ENCODE measurements around the gene SMAD9. TPM values are rescaled to one million over a fixed set of nuclear protein-coding genes. Genes with fewer than 3 reads are reported as not detected.

Gene SMAD9
- 0.08 TPM in 1 of 2 replicates, not detected in the other for total RNA-seq

DNA sequence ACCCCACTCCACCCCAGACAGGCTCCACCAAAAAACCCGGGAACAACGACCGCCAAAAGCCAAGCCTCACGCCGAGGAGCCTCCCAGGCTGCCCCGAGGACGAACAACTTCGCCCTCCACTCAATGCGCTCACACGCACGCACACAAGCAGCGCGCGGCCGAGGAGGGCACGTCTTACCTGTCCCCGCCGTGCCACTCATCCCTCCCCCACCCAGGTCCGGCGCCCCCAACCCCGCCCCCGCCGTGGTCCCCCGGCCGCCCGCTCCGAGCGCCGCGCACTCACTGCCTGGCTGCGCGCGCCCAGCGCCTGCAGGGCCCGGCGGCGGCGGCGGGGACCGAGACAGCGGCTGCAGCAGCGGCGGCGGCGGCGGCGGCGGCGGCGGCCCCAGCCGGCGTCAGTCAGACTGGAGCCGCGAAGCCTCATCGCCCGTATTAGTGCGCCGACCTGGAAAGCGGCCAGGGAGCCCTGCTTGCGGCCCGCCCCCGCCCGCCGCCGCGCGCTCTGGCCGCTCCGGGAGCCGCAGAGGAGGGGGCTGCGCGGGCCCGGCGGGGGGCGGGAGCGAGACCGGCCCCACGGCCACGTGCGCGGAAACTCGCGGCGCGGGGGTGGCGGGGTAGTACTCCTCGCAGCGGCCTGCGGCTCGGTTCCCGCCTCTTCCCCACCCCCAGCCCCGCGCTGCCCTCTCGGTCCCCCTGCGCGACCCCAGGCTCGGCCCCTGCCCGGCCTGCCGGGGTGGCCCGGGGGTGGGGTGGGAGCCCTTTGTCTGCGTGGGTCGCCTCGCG, at the start of gene SMAD9:
SMAD9 (minus strand) TSS at position 406 of the 783 bp plus-strand sequence. CDS start 40,549 bp downstream, outside the sequence.
- Mint-ChIP-seq H3K4me1 (ENCODE audit: low read depth) (no peaks in the 10 kb centered on the region), H3K36me3 (ENCODE audit: low read depth) (peaks cover 2% of the 10 kb centered on the region)
- DNase-seq (ENCODE audit: low spot score), result no peak

DNA sequence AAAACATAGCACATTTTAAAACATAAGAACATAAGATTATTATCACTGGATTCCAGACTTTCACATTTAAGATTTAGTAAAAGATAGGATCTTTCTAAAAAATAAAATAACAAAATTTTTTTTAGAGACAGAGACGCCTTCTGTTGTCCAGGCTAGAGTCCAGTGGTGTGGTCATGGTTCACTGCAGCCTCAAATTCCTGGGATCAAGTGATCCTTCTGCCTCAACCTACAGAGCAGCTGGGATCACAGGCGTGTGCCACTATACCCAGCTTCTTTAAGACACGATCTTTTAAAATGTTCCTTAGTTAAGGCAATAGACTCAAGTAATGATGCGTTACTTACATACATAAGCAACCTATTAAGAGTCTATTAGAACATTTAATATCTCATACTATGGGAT, 46.4 kb upstream of the SMAD9 start:
- DNase-seq (ENCODE audit: low spot score), result no peak
- intact Hi-C loops (cut with micrococcal nuclease), result no loop called here
- H3K4me1 Mint-ChIP-seq (ENCODE audit: low read depth), result peaks cover 11% of the 10 kb centered on the region
- H3K9me3 Mint-ChIP-seq, result no peaks in the 10 kb centered on the region
- no peak overlapping the region for H3K27ac Mint-ChIP-seq
- no peaks in the 10 kb centered on the region for H3K27me3 Mint-ChIP-seq (ENCODE audit: insufficient read depth)
- peaks cover 31% of the 10 kb centered on the region for H3K36me3 Mint-ChIP-seq (ENCODE audit: low read depth)
- H3K4me3 Mint-ChIP-seq, result no peak overlapping the region

More for the DNA sequence above, at the start of gene SMAD9:
- Mint-ChIP-seq H3K27me3 (ENCODE audit: insufficient read depth) (peaks cover 66% of the 10 kb centered on the region), H3K9me3 (no peaks in the 10 kb centered on the region), H3K27ac (no peak within 1 kb of the TSS), H3K4me3 (peak within 1 kb of the TSS; percentile 82)
- intact Hi-C loops (cut with micrococcal nuclease), result no loop called here

DNA sequence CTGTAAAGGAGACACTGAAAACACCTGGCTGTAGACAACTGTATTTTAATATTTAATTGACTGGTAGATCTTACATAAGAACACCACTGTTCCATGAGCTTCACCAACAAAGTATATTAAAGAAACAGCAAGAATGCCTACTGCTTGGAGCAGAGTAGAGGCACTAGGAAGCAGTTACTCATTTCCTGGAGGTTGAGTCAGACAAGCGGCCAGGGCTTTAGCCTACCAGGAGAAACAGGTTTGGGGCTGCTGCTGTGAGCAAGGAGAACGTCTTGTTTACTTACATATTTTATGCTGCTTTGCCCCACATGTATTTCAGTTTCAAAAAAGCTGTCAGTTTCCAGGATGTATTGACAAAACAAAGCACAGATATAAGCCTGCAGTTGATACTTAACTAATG, 45.7 kb upstream of the SMAD9 start:
- Mint-ChIP-seq H3K36me3 (ENCODE audit: low read depth) (peaks cover 33% of the 10 kb centered on the region), H3K27ac (peak overlapping the region; percentile 47), H3K27me3 (ENCODE audit: insufficient read depth) (no peaks in the 10 kb centered on the region), H3K4me3 (no peak overlapping the region), H3K4me1 (ENCODE audit: low read depth) (peaks cover 11% of the 10 kb centered on the region), H3K9me3 (no peaks in the 10 kb centered on the region)
- DNase-seq (ENCODE audit: low spot score), result no peak
- intact Hi-C loops (cut with micrococcal nuclease), result no loop called here

DNA sequence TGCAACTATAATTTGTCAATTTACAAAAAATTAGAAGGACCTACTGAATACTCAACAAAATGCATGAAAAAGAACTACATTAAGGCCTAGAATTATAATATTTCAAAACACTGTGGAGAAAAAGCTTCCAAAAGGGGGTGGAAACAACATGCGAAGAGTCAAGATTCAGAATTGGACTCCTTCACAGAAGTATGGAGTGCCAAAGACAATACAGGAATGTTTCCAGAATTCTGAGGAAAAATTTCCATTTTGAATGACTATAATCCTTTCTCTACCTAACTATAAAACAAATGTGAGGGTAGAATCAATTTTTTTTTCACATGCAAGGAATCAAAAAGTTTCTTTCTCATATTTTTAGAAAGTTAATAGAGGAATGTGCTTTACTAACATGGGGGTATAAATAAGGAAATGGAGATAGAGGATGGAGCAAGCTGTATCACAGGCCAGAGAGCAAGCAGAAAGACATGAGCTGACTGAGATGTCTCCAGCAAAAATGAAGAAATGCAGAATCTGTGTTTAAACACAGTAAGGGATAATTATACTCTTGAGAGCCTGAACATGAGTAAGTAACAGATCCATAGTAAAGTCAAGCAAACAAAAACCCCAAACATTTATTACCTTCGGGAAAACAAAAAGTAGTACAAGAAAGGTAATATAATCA, 39.5 kb upstream of the SMAD9 start:
- Mint-ChIP-seq H3K4me1 (ENCODE audit: low read depth) (peaks cover 10% of the 10 kb centered on the region), H3K9me3 (no peaks in the 10 kb centered on the region), H3K36me3 (ENCODE audit: low read depth) (peaks cover 25% of the 10 kb centered on the region), H3K4me3 (no peak overlapping the region), H3K27ac (no peak overlapping the region), H3K27me3 (ENCODE audit: insufficient read depth) (no peaks in the 10 kb centered on the region)
- intact Hi-C loops (cut with micrococcal nuclease), result no loop called here
- no peak for DNase-seq (ENCODE audit: low spot score)

DNA sequence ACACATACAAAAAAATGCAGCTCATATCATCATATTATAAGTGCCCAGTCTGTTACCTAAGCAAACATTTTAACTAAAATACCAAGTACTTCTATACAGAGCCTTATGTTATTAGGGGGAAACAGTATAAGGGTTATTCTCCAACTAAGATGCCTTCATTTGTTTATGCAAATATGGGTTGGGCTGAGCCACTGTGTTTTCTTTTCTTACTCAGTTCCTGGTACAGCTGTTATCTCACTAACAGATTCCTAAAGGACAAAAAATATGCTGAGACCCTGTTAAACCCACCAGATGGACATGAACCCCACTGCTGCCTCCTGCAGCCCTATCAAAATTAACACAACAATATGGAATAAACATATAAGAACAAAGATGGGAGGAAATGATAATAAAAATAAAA, 34.5 kb upstream of the SMAD9 start:
- H3K36me3 Mint-ChIP-seq (ENCODE audit: low read depth), result peaks cover 25% of the 10 kb centered on the region

DNA sequence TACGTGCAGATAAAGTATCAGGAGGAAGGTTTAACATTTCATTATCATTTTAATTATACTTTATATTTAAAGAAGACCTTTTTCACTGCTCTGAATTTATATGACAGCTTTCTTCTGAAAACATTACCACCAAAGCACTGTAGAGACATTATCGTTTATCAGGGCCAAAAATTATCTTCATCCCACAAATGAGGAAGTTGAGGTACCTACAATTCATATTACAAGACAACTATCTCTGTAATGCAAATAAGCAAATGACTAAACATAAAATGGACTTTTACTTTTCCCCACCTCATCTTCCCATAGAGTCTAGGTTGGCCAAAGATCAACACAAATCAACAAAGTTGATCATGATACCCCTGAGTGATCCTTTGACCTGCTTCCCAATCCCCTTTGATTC, 30.9 kb upstream of the SMAD9 start:
- no peak overlapping the region for H3K27ac Mint-ChIP-seq
- intact Hi-C loops (cut with micrococcal nuclease), result no loop called here
- H3K4me3 Mint-ChIP-seq, result no peak overlapping the region
- no peaks in the 10 kb centered on the region for H3K9me3 Mint-ChIP-seq
- H3K27me3 Mint-ChIP-seq (ENCODE audit: insufficient read depth), result no peaks in the 10 kb centered on the region
- no peak for DNase-seq (ENCODE audit: low spot score)
- no peaks in the 10 kb centered on the region for H3K4me1 Mint-ChIP-seq (ENCODE audit: low read depth)
- peaks cover 30% of the 10 kb centered on the region for H3K36me3 Mint-ChIP-seq (ENCODE audit: low read depth)

More for the DNA sequence above, 34.5 kb upstream of the SMAD9 start:
- Mint-ChIP-seq H3K4me1 (ENCODE audit: low read depth) (peaks cover 8% of the 10 kb centered on the region), H3K27me3 (ENCODE audit: insufficient read depth) (no peaks in the 10 kb centered on the region), H3K27ac (no peak overlapping the region), H3K9me3 (no peaks in the 10 kb centered on the region), H3K4me3 (no peak overlapping the region)
- intact Hi-C loops (cut with micrococcal nuclease), result no loop called here
- no peak for DNase-seq (ENCODE audit: low spot score)

DNA sequence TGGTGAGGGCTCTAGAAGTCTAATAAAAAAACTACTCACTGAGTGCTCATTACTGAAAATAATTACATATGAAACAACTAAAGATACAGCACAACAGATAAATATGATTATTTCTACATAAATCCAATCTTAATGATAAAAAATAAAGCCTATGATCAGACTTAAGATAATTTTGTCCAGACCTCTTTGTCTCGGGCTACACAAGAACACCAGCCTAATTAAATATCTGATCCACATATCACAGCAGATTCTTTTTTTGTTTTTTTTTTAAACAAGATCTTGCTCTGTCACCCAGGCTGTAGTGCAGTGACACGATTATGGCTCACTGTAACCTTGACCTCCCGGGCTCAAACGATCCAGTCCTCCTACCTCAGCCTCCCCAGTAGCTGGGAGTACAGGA, 30.3 kb upstream of the SMAD9 start:
- Mint-ChIP-seq H3K36me3 (ENCODE audit: low read depth) (peaks cover 29% of the 10 kb centered on the region), H3K27me3 (ENCODE audit: insufficient read depth) (no peaks in the 10 kb centered on the region), H3K9me3 (no peaks in the 10 kb centered on the region), H3K4me1 (ENCODE audit: low read depth) (no peaks in the 10 kb centered on the region), H3K27ac (no peak overlapping the region), H3K4me3 (no peak overlapping the region)
- intact Hi-C loops (cut with micrococcal nuclease), result no loop called here
- DNase-seq (ENCODE audit: low spot score), result no peak

DNA sequence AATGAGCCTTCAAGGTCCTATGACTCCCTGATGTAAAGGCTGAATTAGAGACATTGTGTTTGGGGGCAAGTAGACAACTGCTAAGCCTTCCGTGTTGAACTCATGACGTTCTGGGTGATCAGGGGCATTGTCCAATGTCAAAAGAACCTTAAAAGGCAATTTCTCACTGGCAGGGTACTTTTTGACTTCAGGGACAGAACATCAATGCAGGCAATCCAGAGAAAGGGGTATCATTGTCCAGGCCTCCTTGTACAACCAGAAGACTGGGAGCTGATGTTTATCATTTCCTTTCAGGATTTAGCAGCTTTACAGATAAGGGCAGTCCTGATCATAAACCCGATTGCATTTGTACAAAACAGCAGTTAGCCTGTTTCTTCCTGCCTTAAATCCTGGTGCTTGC, 25.0 kb upstream of the SMAD9 start:
- H3K36me3 Mint-ChIP-seq (ENCODE audit: low read depth), result peaks cover 13% of the 10 kb centered on the region
- no peak overlapping the region for H3K4me3 Mint-ChIP-seq
- intact Hi-C loops (cut with micrococcal nuclease), result no loop called here
- H3K9me3 Mint-ChIP-seq, result no peaks in the 10 kb centered on the region
- DNase-seq (ENCODE audit: low spot score), result no peak
- H3K4me1 Mint-ChIP-seq (ENCODE audit: low read depth), result no peaks in the 10 kb centered on the region
- H3K27me3 Mint-ChIP-seq (ENCODE audit: insufficient read depth), result peaks cover 5% of the 10 kb centered on the region
- no peak overlapping the region for H3K27ac Mint-ChIP-seq

DNA sequence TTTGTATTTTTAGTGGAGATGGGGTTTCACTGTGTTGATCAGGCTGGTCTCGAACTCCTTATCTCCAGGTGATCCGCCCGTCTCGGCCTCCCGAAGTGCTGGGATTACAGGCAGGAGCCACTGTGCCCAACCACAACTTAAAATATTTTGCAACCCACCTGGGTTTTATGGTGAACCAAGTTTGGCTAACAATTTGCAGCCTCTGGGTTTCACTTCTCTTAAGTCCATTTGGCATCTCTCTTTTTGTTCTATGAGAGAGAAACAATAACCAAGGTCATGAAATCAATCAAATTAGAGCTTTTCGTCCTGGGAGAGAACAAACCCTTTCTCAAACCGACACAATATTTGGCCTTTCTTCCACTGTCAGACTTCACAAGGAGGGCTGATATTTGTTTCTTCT, 5.6 kb upstream of the SMAD9 start:
- intact Hi-C loops (cut with micrococcal nuclease), result no loop called here
- H3K4me1 Mint-ChIP-seq (ENCODE audit: low read depth), result no peaks in the 10 kb centered on the region
- H3K27me3 Mint-ChIP-seq (ENCODE audit: insufficient read depth), result peaks cover 34% of the 10 kb centered on the region
- H3K27ac Mint-ChIP-seq, result no peak overlapping the region
- H3K36me3 Mint-ChIP-seq (ENCODE audit: low read depth), result peaks cover under 1% of the 10 kb centered on the region
- H3K9me3 Mint-ChIP-seq, result no peaks in the 10 kb centered on the region
- DNase-seq (ENCODE audit: low spot score), result no peak
- H3K4me3 Mint-ChIP-seq, result no peak overlapping the region

DNA sequence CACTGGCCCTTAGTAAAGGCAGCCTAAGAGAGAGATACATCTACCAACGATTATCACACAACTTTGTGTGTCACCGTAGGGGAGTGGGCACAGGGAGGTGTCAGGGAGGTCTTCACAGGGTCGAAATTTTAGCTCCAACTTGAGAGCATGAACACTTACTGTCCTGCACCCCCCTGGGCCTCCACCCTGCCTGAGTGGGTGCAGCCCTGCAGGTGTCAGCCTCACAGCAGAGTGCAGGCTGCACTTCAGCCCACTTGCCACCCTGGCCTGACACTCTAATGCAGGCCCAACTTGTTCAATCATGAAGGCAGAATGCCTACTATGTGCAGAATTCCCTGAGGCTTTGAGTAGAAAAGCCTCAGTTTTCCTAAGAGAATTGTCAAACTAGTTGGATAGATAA, 4.0 kb upstream of the SMAD9 start:
- peaks cover 39% of the 10 kb centered on the region for H3K27me3 Mint-ChIP-seq (ENCODE audit: insufficient read depth)
- no peaks in the 10 kb centered on the region for H3K9me3 Mint-ChIP-seq
- intact Hi-C loops (cut with micrococcal nuclease), result no loop called here
- H3K27ac Mint-ChIP-seq, result no peak overlapping the region
- no peaks in the 10 kb centered on the region for H3K4me1 Mint-ChIP-seq (ENCODE audit: low read depth)
- H3K36me3 Mint-ChIP-seq (ENCODE audit: low read depth), result peaks cover 2% of the 10 kb centered on the region
- no peak for DNase-seq (ENCODE audit: low spot score)
- no peak overlapping the region for H3K4me3 Mint-ChIP-seq

DNA sequence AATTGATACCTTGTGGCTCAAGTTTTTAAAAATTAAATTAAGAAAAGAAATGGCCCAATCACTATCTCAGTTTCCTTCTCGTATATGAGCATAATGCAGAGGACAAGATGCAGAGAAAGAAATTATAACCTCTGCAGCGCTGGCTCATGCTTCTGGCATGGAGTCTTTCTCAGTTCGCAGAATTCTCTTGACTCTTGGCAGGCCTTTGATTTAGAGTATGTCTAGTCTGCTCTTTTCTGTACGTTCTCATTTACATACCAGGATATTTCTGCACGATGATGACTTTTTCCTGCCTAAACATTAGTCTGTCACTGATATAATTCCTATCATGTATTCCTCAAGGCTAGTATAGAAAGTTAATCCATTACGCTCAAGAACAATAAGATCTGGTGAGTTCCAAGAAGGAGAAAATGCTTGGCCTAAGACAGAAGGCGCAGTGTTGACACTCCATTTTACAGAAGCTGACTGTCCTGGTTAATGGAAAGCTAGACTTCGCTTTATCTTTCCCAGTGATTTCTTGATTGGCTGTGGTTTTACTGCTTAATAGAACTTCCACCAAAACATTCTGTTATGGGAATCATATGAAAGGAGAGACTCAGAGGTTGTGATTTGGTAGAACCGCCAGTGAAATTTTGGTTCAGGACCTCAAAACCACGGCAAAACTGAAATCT, 1.7 kb upstream of the SMAD9 start:
- H3K36me3 Mint-ChIP-seq (ENCODE audit: low read depth), result peaks cover 2% of the 10 kb centered on the region
- intact Hi-C loops (cut with micrococcal nuclease), result no loop called here
- peaks cover 57% of the 10 kb centered on the region for H3K27me3 Mint-ChIP-seq (ENCODE audit: insufficient read depth)
- no peak overlapping the region for H3K4me3 Mint-ChIP-seq
- no peaks in the 10 kb centered on the region for H3K4me1 Mint-ChIP-seq (ENCODE audit: low read depth)
- H3K9me3 Mint-ChIP-seq, result no peaks in the 10 kb centered on the region
- no peak overlapping the region for H3K27ac Mint-ChIP-seq
- DNase-seq (ENCODE audit: low spot score), result no peak

DNA sequence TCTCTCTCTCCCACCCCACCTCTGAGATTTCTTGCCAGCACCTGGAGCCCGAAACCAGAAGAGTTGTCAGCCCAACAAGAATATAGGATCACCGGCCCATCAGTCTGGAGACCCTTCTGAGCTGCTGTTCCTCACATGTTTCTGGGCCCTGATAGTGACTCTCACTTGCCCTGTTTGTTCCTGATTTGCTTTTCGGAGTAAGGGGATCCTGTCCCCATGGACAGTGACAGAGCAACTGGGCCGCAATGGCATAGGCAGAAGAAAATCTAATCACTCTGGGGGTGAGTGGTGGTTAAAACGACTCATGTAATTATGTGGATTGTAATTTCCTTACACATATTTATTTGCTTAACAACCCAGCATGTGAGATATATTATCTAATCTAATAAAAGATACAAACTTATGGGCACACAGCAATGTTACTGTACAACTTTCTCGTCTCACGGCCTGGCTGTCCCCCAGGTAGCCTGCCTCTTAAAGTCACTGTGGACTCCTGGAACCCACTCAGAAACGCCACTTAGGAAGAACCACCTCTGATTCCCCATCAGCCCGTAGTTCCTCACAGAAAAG, 663 bp upstream of the SMAD9 start:
- no peak for DNase-seq (ENCODE audit: low spot score)
- intact Hi-C loops (cut with micrococcal nuclease), result no loop called here
- H3K36me3 Mint-ChIP-seq (ENCODE audit: low read depth), result peaks cover 2% of the 10 kb centered on the region
- H3K4me1 Mint-ChIP-seq (ENCODE audit: low read depth), result no peaks in the 10 kb centered on the region
- no peak overlapping the region for H3K27ac Mint-ChIP-seq
- H3K4me3 Mint-ChIP-seq, result peak overlapping the region; percentile 82
- peaks cover 66% of the 10 kb centered on the region for H3K27me3 Mint-ChIP-seq (ENCODE audit: insufficient read depth)
- no peaks in the 10 kb centered on the region for H3K9me3 Mint-ChIP-seq
